Activated T-helper 17 cell treated with anti-CD3 and anti-CD28 coated beads, Interleukin-2, amount 50 U/mL, for 72 hours (primary cell): Measurements from ENCODE around the gene GOT2. TPM values are rescaled to one million over a fixed set of nuclear protein-coding genes. Genes with fewer than 3 reads are reported as not detected.
"Not testable (repeated sequence)": the region's sequence is repeated elsewhere in the genome, so short reads cannot be mapped to it uniquely, and the experiment has no call there.

Experiments used
- ATAC-seq: fragments of 150-1000 bp; cut with Tn5 transposase; replicated peaks from 2 replicates; pipeline ENCODE4 v1.10.0; 2021; ENCODE audit warnings: mild to moderate bottlenecking, moderate library complexity
- H3K27ac Mint-ChIP-seq: one replicate; pipeline ENCODE4 v1.8.0; 2022; ENCODE audit warnings: mixed read lengths
- H3K27me3 Mint-ChIP-seq: one replicate; pipeline ENCODE4 v1.8.0; 2022; ENCODE audit warnings: mixed read lengths
- H3K36me3 Mint-ChIP-seq: one replicate; pipeline ENCODE4 v1.8.0; 2022; ENCODE audit warnings: low read depth, mild to moderate bottlenecking, mixed read lengths
- H3K4me1 Mint-ChIP-seq: one replicate; pipeline ENCODE4 v1.8.0; 2022; ENCODE audit warnings: mixed read lengths
- H3K4me3 Mint-ChIP-seq: one replicate; pipeline ENCODE4 v1.8.0; 2022; ENCODE audit warnings: mild to moderate bottlenecking, mixed read lengths
- H3K9me3 Mint-ChIP-seq: one replicate; pipeline ENCODE4 v1.8.0; 2022; ENCODE audit warnings: mixed read lengths
- total RNA-seq, 2 donors: library from RNA; stranded (reverse); gene quantifications; one replicate each; pipeline ENCODE4 v1.2.3, GENCODE V29; 2022

The GOT2 gene
- 100 to 1,000 TPM in 1 of 2 donors, 10 to 100 TPM in 1; 70.7 to 126 TPM for total RNA-seq

- Mint-ChIP-seq H3K4me1 (peaks cover 15% of the 10 kb centered on the region), H3K27me3 (no peaks in the 10 kb centered on the region), H3K9me3 (no peaks in the 10 kb centered on the region), H3K27ac (peak within 1 kb of the TSS; percentile 95), H3K4me3 (peak within 1 kb of the TSS; percentile 98), H3K36me3 (peaks cover 38% of the 10 kb centered on the region)
- peak; percentile 92 for ATAC-seq
Observed at GRCh38 chr16:58733671-58734458, at the start of gene GOT2. GOT2 (minus strand) TSS chr16:58734316; CDS start chr16:58734228, 88 bp downstream.

- not testable (repeated sequence) for H3K4me1 Mint-ChIP-seq, ATAC-seq, H3K27ac Mint-ChIP-seq, H3K27me3 Mint-ChIP-seq, H3K4me3 Mint-ChIP-seq, H3K36me3 Mint-ChIP-seq, H3K9me3 Mint-ChIP-seq
Observed at GRCh38 chr16:58779291-58779690, 45.2 kb upstream of the GOT2 start.

- peaks cover 16% of the 10 kb centered on the region for H3K27me3 Mint-ChIP-seq
- H3K36me3 Mint-ChIP-seq, result no peaks in the 10 kb centered on the region
- H3K9me3 Mint-ChIP-seq, result no peaks in the 10 kb centered on the region
- H3K27ac Mint-ChIP-seq, result no peak overlapping the region
- no peaks in the 10 kb centered on the region for H3K4me1 Mint-ChIP-seq
- no peak for ATAC-seq
- no peak overlapping the region for H3K4me3 Mint-ChIP-seq
Observed at GRCh38 chr16:58773870-58774269, 39.8 kb upstream of the GOT2 start.

- H3K27me3 Mint-ChIP-seq, result peaks cover 11% of the 10 kb centered on the region
- H3K36me3 Mint-ChIP-seq, result no peaks in the 10 kb centered on the region
- H3K4me1 Mint-ChIP-seq, result no peaks in the 10 kb centered on the region
- H3K9me3 Mint-ChIP-seq, result no peaks in the 10 kb centered on the region
- no peak overlapping the region for H3K27ac Mint-ChIP-seq
- no peak for ATAC-seq
- no peak overlapping the region for H3K4me3 Mint-ChIP-seq
Observed at GRCh38 chr16:58768145-58768544, 34.0 kb upstream of the GOT2 start.

GRCh38 chr16:58767581-58767980 lies 33.5 kb upstream of the GOT2 start:
- Mint-ChIP-seq H3K27ac (no peak overlapping the region), H3K4me1 (no peaks in the 10 kb centered on the region), H3K27me3 (peaks cover 10% of the 10 kb centered on the region), H3K36me3 (no peaks in the 10 kb centered on the region), H3K9me3 (no peaks in the 10 kb centered on the region), H3K4me3 (no peak overlapping the region)
- ATAC-seq, result no peak

GRCh38 chr16:58756650-58757332 lies 22.7 kb upstream of the GOT2 start:
- Mint-ChIP-seq H3K27me3 (no peaks in the 10 kb centered on the region), H3K4me1 (peaks cover 8% of the 10 kb centered on the region), H3K27ac (peak overlapping the region; percentile 50), H3K4me3 (peak overlapping the region; percentile 66), H3K9me3 (no peaks in the 10 kb centered on the region), H3K36me3 (no peaks in the 10 kb centered on the region)
- ATAC-seq, result no peak

GRCh38 chr16:58755989-58756649 lies 22.0 kb upstream of the GOT2 start:
- Mint-ChIP-seq H3K4me1 (peaks cover 8% of the 10 kb centered on the region), H3K27ac (peak overlapping the region; percentile 50), H3K4me3 (peak overlapping the region; percentile 66), H3K36me3 (no peaks in the 10 kb centered on the region), H3K27me3 (no peaks in the 10 kb centered on the region), H3K9me3 (no peaks in the 10 kb centered on the region)
- peak; percentile 96 for ATAC-seq

GRCh38 chr16:58753711-58754134 lies 19.6 kb upstream of the GOT2 start:
- Mint-ChIP-seq H3K4me3 (no peak overlapping the region), H3K9me3 (no peaks in the 10 kb centered on the region), H3K36me3 (no peaks in the 10 kb centered on the region), H3K4me1 (peaks cover 8% of the 10 kb centered on the region), H3K27me3 (no peaks in the 10 kb centered on the region), H3K27ac (no peak overlapping the region)
- no peak for ATAC-seq

GRCh38 chr16:58744497-58744896 lies 10.4 kb upstream of the GOT2 start:
- no peaks in the 10 kb centered on the region for H3K27me3 Mint-ChIP-seq

GRCh38 chr16:58741976-58742375 lies 7.9 kb upstream of the GOT2 start:
- H3K27me3 Mint-ChIP-seq, result no peaks in the 10 kb centered on the region
- no peak for ATAC-seq
- no peak overlapping the region for H3K4me3 Mint-ChIP-seq
- no peaks in the 10 kb centered on the region for H3K36me3 Mint-ChIP-seq
- H3K4me1 Mint-ChIP-seq, result no peaks in the 10 kb centered on the region
- H3K27ac Mint-ChIP-seq, result no peak overlapping the region
- no peaks in the 10 kb centered on the region for H3K9me3 Mint-ChIP-seq

More at GRCh38 chr16:58744497-58744896, 10.4 kb upstream of the GOT2 start:
- Mint-ChIP-seq H3K4me3 (no peak overlapping the region), H3K36me3 (no peaks in the 10 kb centered on the region), H3K9me3 (no peaks in the 10 kb centered on the region), H3K4me1 (no peaks in the 10 kb centered on the region), H3K27ac (no peak overlapping the region)
- no peak for ATAC-seq

GRCh38 chr16:58741166-58741565 lies 7.0 kb upstream of the GOT2 start:
- no peaks in the 10 kb centered on the region for H3K27me3 Mint-ChIP-seq
- no peak overlapping the region for H3K27ac Mint-ChIP-seq
- no peak for ATAC-seq
- no peaks in the 10 kb centered on the region for H3K36me3 Mint-ChIP-seq
- no peak overlapping the region for H3K4me3 Mint-ChIP-seq
- no peaks in the 10 kb centered on the region for H3K9me3 Mint-ChIP-seq
- no peaks in the 10 kb centered on the region for H3K4me1 Mint-ChIP-seq

GRCh38 chr16:58738672-58739296 lies 4.7 kb upstream of the GOT2 start:
- H3K9me3 Mint-ChIP-seq, result no peaks in the 10 kb centered on the region
- H3K36me3 Mint-ChIP-seq, result no peaks in the 10 kb centered on the region
- H3K4me1 Mint-ChIP-seq, result no peaks in the 10 kb centered on the region
- H3K27me3 Mint-ChIP-seq, result no peaks in the 10 kb centered on the region
- H3K27ac Mint-ChIP-seq, result no peak overlapping the region
- no peak overlapping the region for H3K4me3 Mint-ChIP-seq
- ATAC-seq, result no peak

GRCh38 chr16:58736341-58736740 lies 2.2 kb upstream of the GOT2 start:
- not testable (repeated sequence) for H3K27me3 Mint-ChIP-seq, H3K27ac Mint-ChIP-seq, H3K9me3 Mint-ChIP-seq, H3K4me3 Mint-ChIP-seq, ATAC-seq
- Mint-ChIP-seq H3K36me3 (peaks cover 19% of the 10 kb centered on the region), H3K4me1 (peaks cover 12% of the 10 kb centered on the region)

GRCh38 chr16:58734459-58734787 lies 307 bp upstream of the GOT2 start:
- Mint-ChIP-seq H3K4me1 (peaks cover 12% of the 10 kb centered on the region), H3K27me3 (no peaks in the 10 kb centered on the region), H3K27ac (no peak overlapping the region), H3K4me3 (peak overlapping the region; percentile 98), H3K36me3 (peaks cover 35% of the 10 kb centered on the region), H3K9me3 (no peaks in the 10 kb centered on the region)
- no peak for ATAC-seq
